ENCODE data around the gene CAPN15. TPM values are rescaled to one million over a fixed set of nuclear protein-coding genes. Genes with fewer than 3 reads are reported as not detected.
A peak's percentile ranks its signal among the peaks of the same experiment; 100 is the strongest.

CAPN15 gene
- polyA plus RNA-seq, 1 experiment = 7.5 TPM

- no peaks in the 10 kb centered on the region; the same call in 1 of the 2 replicates for H3K9me3 ChIP-seq (ENCODE audit: control insufficient read depth, insufficient read depth, low read length)
- ChIA-PET POLR2A (no interaction called here), CTCF (interaction anchor here (0.7 kb wide), 1 partner anchor 100 kb away, joined by 4 read pairs; no protein-coding TSS in a partner anchor)
- 0 out of 2 replicates have a peak overlapping the region, but pooled peaks have one; percentile 23 for H3K4me3 ChIP-seq (ENCODE audit: low read depth, low read length)
- DNase-seq (ENCODE audit: low read depth, low spot score) = no peak
- no peaks in the 10 kb centered on the region for H3K27me3 ChIP-seq (ENCODE audit: control insufficient read depth, insufficient read depth, low read length)
- no peak for TF ChIP-seq CTCF (IDR thresholded peaks at IDR 0.05; ENCODE audit: low read depth, low read length)
- H3K27ac ChIP-seq (ENCODE audit: low read depth, low read length) = no peak overlapping the region
Measured at GRCh38 chr16:567373-568256, 40.1 kb downstream of the CAPN15 start.

GRCh38 chr16:568401-569258, 41.1 kb downstream of the CAPN15 start:
- no peak overlapping the region for H3K27ac ChIP-seq (ENCODE audit: low read depth, low read length)
- POLR2A ChIA-PET = no interaction called here
- no peak for DNase-seq (ENCODE audit: low read depth, low spot score)
- no peak for TF ChIP-seq CTCF (IDR thresholded peaks at IDR 0.05; ENCODE audit: low read depth, low read length)
- H3K9me3 ChIP-seq (ENCODE audit: control insufficient read depth, insufficient read depth, low read length) = no peaks in the 10 kb centered on the region
- CTCF ChIA-PET = no interaction called here
- H3K27me3 ChIP-seq (ENCODE audit: control insufficient read depth, insufficient read depth, low read length) = no peaks in the 10 kb centered on the region
- peak overlapping the region; percentile 76; the same call in 1 of the 2 replicates for H3K4me3 ChIP-seq (ENCODE audit: low read depth, low read length)

- TF ChIP-seq CTCF (IDR thresholded peaks at IDR 0.05; ENCODE audit: low read depth, low read length) = no peak
- peak within 1 kb of the TSS; percentile 61 for H3K27ac ChIP-seq (ENCODE audit: low read depth, low read length)
- ChIA-PET POLR2A (no interaction called here), CTCF (interaction anchor here (0.6 kb wide), 1 partner anchor 163 kb away, joined by 3 read pairs; no protein-coding TSS in a partner anchor)
- no peaks in the 10 kb centered on the region for H3K9me3 ChIP-seq (ENCODE audit: control insufficient read depth, insufficient read depth, low read length)
- DNase-seq (ENCODE audit: low read depth, low spot score) = no peak
- peak within 1 kb of the TSS; percentile 76 for H3K4me3 ChIP-seq (ENCODE audit: low read depth, low read length)
- no peaks in the 10 kb centered on the region for H3K27me3 ChIP-seq (ENCODE audit: control insufficient read depth, insufficient read depth, low read length)
Measured at GRCh38 chr16:569445-570254, 42.1 kb downstream of the CAPN15 start, which contains the start of gene PIGQ. TSS of gene PIGQ (plus strand) at chr16:569968. CDS start at chr16:574075, 4,107 bp downstream.

GRCh38 chr16:572865-573650, 45.5 kb downstream of the CAPN15 start:
- Histone ChIP-seq H3K9me3 (ENCODE audit: control insufficient read depth, insufficient read depth, low read length) (no peaks in the 10 kb centered on the region; the same call in 1 of the 2 replicates), H3K27me3 (ENCODE audit: control insufficient read depth, insufficient read depth, low read length) (no peaks in the 10 kb centered on the region), H3K27ac (ENCODE audit: low read depth, low read length) (no peak overlapping the region), H3K4me3 (ENCODE audit: low read depth, low read length) (no peak overlapping the region)
- DNase-seq (ENCODE audit: low read depth, low spot score) = no peak
- TF ChIP-seq CTCF (IDR thresholded peaks at IDR 0.05; ENCODE audit: low read depth, low read length) = no peak
- POLR2A ChIA-PET = no interaction called here
- CTCF ChIA-PET = no interaction called here
